Osteoblast (primary cell): Measurements from ENCODE around the gene DENND1A. TPM values are rescaled to one million over a fixed set of nuclear protein-coding genes. Genes with fewer than 3 reads are reported as not detected.
A peak's percentile ranks its signal among the peaks of the same experiment; 100 is the strongest.

ENCODE experiments used
- DNase-seq: peaks from one replicate; pipeline ENCODE4 v3.0.0; 2011; ENCODE audit warnings: low spot score, mixed read lengths; ENCODE audit not compliant: insufficient read length; ENCODE audit errors: missing footprints
- H2AFZ ChIP-seq: 2 replicates; pipeline ENCODE4 v1.6.0; 2011; ENCODE audit warnings: mild to moderate bottlenecking, low read length
- H3K27ac ChIP-seq: 2 replicates; pipeline ENCODE4 v1.5.1; 2011; ENCODE audit warnings: mild to moderate bottlenecking, low read depth, low read length, moderate library complexity
- H3K27me3 ChIP-seq: 2 replicates; pipeline ENCODE4 v1.6.0; 2012; ENCODE audit warnings: mild to moderate bottlenecking, control low read depth, inconsistent platforms, low read length, moderate library complexity; ENCODE audit not compliant: insufficient read depth
- H3K36me3 ChIP-seq: 2 replicates; pipeline ENCODE4 v1.5.1; 2011; ENCODE audit warnings: mild to moderate bottlenecking, low read length, control low read depth, moderate library complexity; ENCODE audit not compliant: insufficient read depth
- H3K4me1 ChIP-seq: 2 replicates; pipeline ENCODE4 v1.5.1; 2011; ENCODE audit warnings: mild to moderate bottlenecking, low read length, control low read depth, moderate library complexity; ENCODE audit not compliant: insufficient read depth
- H3K4me2 ChIP-seq: 2 replicates; pipeline ENCODE4 v1.6.0; 2011; ENCODE audit warnings: mild to moderate bottlenecking, low read length; ENCODE audit not compliant: insufficient read depth
- H3K4me3 ChIP-seq: fragments of 200-600 bp; sonication (generic); 3 replicates; pipeline ENCODE4 v1.5.1; 2012; ENCODE audit warnings: mild to moderate bottlenecking, low read length, inconsistent platforms; ENCODE audit not compliant: insufficient read depth
- H3K79me2 ChIP-seq: 2 replicates; pipeline ENCODE4 v1.6.0; 2012; ENCODE audit warnings: mild to moderate bottlenecking, low read length, control low read depth, inconsistent platforms; ENCODE audit not compliant: insufficient read depth
- H3K9me3 ChIP-seq: 2 replicates; pipeline ENCODE4 v1.5.1; 2011; ENCODE audit warnings: low read depth, low read length, control low read depth
- H4K20me1 ChIP-seq: 2 replicates; pipeline ENCODE4 v1.6.0; 2012; ENCODE audit warnings: mild to moderate bottlenecking, low read length, control low read depth; ENCODE audit not compliant: insufficient read depth
- CTCF ChIP-seq: IDR thresholded peaks from 2 replicates; pipeline ENCODE4 v1.5.1; 2011; ENCODE audit warnings: mild to moderate bottlenecking, low read depth, low read length, moderate library complexity; ENCODE audit errors: extremely low read depth
- total RNA-seq: library from RNA; depleted of rRNA; stranded (reverse); fragments of >200 nt; gene quantifications from 2 replicates; pipeline ENCODE4 v1.2.3, GENCODE V29; 2012

DENND1A gene
- total RNA-seq, 1 donor, result 14.1 TPM

- Histone ChIP-seq H3K4me1 (no peaks in the 10 kb centered on the region), H4K20me1 (no peaks in the 10 kb centered on the region), H3K79me2 (no peaks in the 10 kb centered on the region), H3K4me2 (no peak overlapping the region), H3K9me3 (no peaks in the 10 kb centered on the region), H3K27me3 (peaks cover 12% of the 10 kb centered on the region), H3K27ac (no peak overlapping the region), H3K4me3 (no peak overlapping the region), H3K36me3 (no peaks in the 10 kb centered on the region), H2AFZ (no peak overlapping the region)
- peak; percentile 72 for TF ChIP-seq CTCF
- DNase-seq, result peak; percentile 97
Measured at GRCh38 chr9:123353984-123354591, 575.8 kb downstream of the DENND1A start.

GRCh38 chr9:123353041-123353440 lies 576.9 kb downstream of the DENND1A start:
- TF ChIP-seq CTCF, result no peak
- Histone ChIP-seq H3K4me3 (no peak overlapping the region), H3K27me3 (peaks cover 20% of the 10 kb centered on the region), H3K36me3 (no peaks in the 10 kb centered on the region), H3K4me1 (no peaks in the 10 kb centered on the region), H3K4me2 (no peak overlapping the region), H4K20me1 (no peaks in the 10 kb centered on the region), H2AFZ (no peak overlapping the region), H3K79me2 (no peaks in the 10 kb centered on the region), H3K27ac (no peak overlapping the region), H3K9me3 (no peaks in the 10 kb centered on the region)
- DNase-seq, result peak; percentile 17

GRCh38 chr9:123350590-123351310 lies 579.2 kb downstream of the DENND1A start:
- TF ChIP-seq CTCF, result no peak
- no peak overlapping the region for H3K4me2 ChIP-seq
- DNase-seq, result peak; percentile 86
- no peaks in the 10 kb centered on the region for H3K9me3 ChIP-seq
- no peaks in the 10 kb centered on the region for H3K36me3 ChIP-seq
- H2AFZ ChIP-seq, result no peak overlapping the region
- H3K27me3 ChIP-seq, result peaks cover 22% of the 10 kb centered on the region
- no peak overlapping the region for H3K4me3 ChIP-seq
- no peaks in the 10 kb centered on the region for H3K79me2 ChIP-seq
- H3K27ac ChIP-seq, result no peak overlapping the region
- H4K20me1 ChIP-seq, result no peaks in the 10 kb centered on the region
- no peaks in the 10 kb centered on the region for H3K4me1 ChIP-seq

- H3K4me3 ChIP-seq, result no peak overlapping the region
- no peak overlapping the region for H3K27ac ChIP-seq
- H2AFZ ChIP-seq, result no peak overlapping the region
- H3K36me3 ChIP-seq, result no peaks in the 10 kb centered on the region
- peak; percentile 99 for DNase-seq
- TF ChIP-seq CTCF, result peak; percentile 98
- no peaks in the 10 kb centered on the region for H3K9me3 ChIP-seq
- no peak overlapping the region for H3K4me2 ChIP-seq
- peaks cover 22% of the 10 kb centered on the region for H3K27me3 ChIP-seq
- H3K79me2 ChIP-seq, result no peaks in the 10 kb centered on the region
- H4K20me1 ChIP-seq, result no peaks in the 10 kb centered on the region
- no peaks in the 10 kb centered on the region for H3K4me1 ChIP-seq
Measured at GRCh38 chr9:123349691-123350480, 580.0 kb downstream of the DENND1A start.
